ENCODE data around the gene KIF21A.

- TF ChIP-seq POLR2AphosphoS5 (IDR thresholded peaks at IDR 0.05; ENCODE audit: low read depth), result no peak
- TF ChIP-seq CTCF (IDR thresholded peaks at IDR 0.05; ENCODE audit: insufficient read depth, low read length), result no peak
- TF ChIP-seq REST (IDR thresholded peaks at IDR 0.05; ENCODE audit: insufficient replicate concordance, low read depth), result no peak
- TF ChIP-seq GABPA (IDR thresholded peaks at IDR 0.05; ENCODE audit: low read depth), result no peak
Observed at GRCh38 chr12:39441189-39441962, 1.5 kb downstream of the KIF21A start.
